ENCODE results near the gene AJUBA. TPM values are rescaled to one million over a fixed set of nuclear protein-coding genes. Genes with fewer than 3 reads are reported as not detected.
"Not testable (repeated sequence)": the region's sequence is repeated elsewhere in the genome, so short reads cannot be mapped to it uniquely, and the experiment has no call there.

The AJUBA gene
- total RNA-seq, 1 experiment from 2014 or later: 28.8 TPM

DNA sequence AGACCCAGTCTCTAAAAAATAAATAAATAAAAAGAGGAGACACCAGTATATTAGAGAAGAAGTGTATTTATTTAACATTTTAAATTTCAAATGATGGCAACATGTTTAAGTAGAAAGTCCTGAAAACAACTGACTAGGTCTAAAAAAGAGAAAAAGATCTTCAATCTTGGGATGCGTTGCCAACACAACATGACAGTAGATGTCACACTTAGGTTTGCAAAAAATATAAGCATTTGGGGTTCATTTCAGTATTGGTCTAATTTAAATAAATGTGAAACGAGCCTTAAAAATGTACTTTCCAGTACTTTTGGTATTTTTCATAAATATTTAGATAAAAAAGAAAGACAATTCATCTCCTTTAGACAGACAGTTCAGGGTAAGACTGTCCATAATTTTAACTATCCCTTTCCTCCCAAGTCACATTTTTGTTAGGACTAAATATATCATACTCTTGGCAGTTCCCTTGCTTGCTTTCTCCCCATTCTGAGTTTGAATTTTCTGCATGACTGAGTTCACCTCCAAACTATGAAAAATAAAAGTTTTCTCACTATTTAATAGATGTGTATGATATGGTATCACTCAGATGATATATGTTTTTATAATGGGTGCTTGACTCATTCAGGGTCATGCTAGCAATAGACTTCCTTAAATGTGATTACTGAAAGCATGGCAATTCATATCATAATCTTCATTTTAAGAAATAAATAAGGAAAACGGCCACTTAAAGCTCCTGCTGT is 23.3 kb upstream of the AJUBA start:
- peaks cover 28% of the 10 kb centered on the region for H3K4me1 Mint-ChIP-seq
- DNase-seq (ENCODE audit: low spot score) (no peak), ATAC-seq (no peak)
- peaks cover 9% of the 10 kb centered on the region for H3K9me3 Mint-ChIP-seq
- peak overlapping the region; percentile 91 for H3K4me3 Mint-ChIP-seq
- no peaks in the 10 kb centered on the region for H3K27me3 Mint-ChIP-seq (ENCODE audit: low read depth)
- ChIA-PET POLR2A (interaction anchor here (0.7 to 2.5 kb wide), 8 partner anchors 11 to 89 kb away, joined by 3 to 23 read pairs (median 9); partner anchors contain the start of genes ACIN1, AJUBA, C14orf119 and PRMT5), CTCF (interaction anchor here (1.4 to 3.9 kb wide), 8 partner anchors 10 to 435 kb away, joined by 4 to 75 read pairs (median 22); partner anchors contain the start of genes AJUBA and CDH24)
- H3K27ac Mint-ChIP-seq: no peak overlapping the region
- TF ChIP-seq FOXK1 (CRISPR knock-in tag; IDR thresholded peaks at IDR 0.05) (no peak), KAT7 (CRISPR knock-in tag; IDR thresholded peaks at IDR 0.05; ENCODE audit: borderline replicate concordance) (no peak), ZNF671 (CRISPR knock-in tag; IDR thresholded peaks at IDR 0.05) (no peak), ZNF263 (CRISPR knock-in tag; IDR thresholded peaks at IDR 0.05; ENCODE audit: low read depth) (no peak), NR1H2 (CRISPR knock-in tag; IDR thresholded peaks at IDR 0.05) (no peak)
- TF ChIP-seq, protein P1, sequence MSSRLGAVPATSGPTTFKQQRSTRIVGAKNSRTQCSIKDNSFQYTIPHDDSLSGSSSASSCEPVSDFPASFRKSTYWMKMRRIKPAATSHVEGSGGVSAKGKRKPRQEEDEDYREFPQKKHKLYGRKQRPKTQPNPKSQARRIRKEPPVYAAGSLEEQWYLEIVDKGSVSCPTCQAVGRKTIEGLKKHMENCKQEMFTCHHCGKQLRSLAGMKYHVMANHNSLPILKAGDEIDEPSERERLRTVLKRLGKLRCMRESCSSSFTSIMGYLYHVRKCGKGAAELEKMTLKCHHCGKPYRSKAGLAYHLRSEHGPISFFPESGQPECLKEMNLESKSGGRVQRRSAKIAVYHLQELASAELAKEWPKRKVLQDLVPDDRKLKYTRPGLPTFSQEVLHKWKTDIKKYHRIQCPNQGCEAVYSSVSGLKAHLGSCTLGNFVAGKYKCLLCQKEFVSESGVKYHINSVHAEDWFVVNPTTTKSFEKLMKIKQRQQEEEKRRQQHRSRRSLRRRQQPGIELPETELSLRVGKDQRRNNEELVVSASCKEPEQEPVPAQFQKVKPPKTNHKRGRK (CRISPR knock-in tag; IDR thresholded peaks at IDR 0.05; ENCODE audit: borderline replicate concordance): no peak
- TF ChIP-seq, protein P2, sequence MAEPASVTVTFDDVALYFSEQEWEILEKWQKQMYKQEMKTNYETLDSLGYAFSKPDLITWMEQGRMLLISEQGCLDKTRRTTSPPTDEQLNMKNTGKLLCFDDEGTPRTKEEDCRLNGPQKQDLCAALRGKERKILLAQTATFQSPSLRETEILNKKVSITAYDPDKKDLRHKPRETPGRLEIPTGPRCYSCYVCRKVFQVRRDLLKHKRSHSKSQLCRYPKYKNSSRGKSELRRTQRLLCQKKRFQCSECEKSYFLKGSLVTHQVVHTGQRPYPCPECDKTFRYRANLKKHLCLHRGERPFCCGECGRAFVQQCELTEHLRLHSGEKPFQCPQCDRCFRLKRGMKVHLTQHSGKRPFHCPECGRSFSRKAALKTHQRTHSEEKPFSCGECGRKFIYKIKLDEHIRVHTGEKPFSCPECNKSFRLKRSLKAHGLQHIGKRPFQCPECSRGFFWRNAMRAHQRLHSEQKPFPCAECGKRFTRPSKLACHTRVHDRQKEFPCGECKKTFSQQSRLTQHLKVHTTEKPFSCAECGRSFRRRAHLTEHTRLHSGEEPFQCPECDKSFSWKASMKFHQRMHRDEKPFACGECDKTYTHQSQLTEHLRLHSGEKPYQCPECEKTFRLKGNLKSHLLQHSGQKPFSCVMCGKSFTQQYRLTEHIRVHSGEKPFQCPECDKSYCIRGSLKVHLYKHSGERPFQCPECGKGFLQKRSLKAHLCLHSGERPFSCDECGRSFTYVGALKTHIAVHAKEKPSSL (CRISPR knock-in tag; conservative IDR thresholded peaks at IDR 0.05): no peak
- no peaks in the 10 kb centered on the region; the same call in 1 of the 2 replicates for H3K36me3 Mint-ChIP-seq

DNA sequence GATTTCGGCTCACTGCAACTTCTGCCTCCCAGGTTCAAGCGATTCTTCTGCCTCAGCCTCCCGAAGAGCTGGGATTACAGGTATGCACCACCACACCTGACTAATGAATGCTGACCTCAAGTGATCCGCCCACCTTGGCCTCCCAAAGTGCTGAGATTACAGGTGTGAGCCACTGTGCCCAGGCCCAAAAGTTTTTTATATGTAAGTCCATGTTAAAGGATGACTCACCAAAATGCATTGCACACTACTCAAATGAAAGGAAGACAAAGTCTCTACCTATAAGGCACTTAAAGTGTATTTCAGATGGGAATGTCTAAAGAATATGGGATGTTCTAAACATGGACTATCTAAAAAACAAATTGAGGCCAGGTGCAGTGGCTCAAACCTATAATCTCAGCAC is 21.9 kb upstream of the AJUBA start:
- CTCF ChIA-PET: interaction anchor here (1.9 kb wide), 1 partner anchor 18 kb away, joined by 8 read pairs; no protein-coding TSS in a partner anchor
- H3K4me3 Mint-ChIP-seq; H3K9me3 Mint-ChIP-seq; H3K36me3 Mint-ChIP-seq; H3K27me3 Mint-ChIP-seq (ENCODE audit: low read depth); ATAC-seq; POLR2A ChIA-PET; H3K27ac Mint-ChIP-seq; DNase-seq (ENCODE audit: low spot score): not testable (repeated sequence)
- peaks cover 22% of the 10 kb centered on the region for H3K4me1 Mint-ChIP-seq

DNA sequence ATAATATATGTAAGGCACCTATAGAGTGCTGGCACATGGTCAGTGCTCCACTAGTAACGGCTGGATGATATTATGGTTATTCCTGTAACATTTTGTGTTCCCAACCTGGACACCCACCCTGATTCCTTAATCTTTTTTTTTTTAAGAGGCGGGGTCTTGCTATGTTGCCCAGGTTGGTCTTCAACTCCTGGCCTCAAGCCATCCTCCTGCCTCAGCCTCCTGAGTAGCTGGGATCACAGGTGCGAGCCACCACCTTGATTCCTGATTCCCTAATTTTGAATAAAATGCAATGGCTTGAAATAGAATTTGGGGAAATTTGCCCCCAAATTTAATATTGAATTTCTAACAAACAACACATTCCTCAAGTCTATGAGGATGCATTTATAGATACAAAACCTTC is 20.2 kb upstream of the AJUBA start:
- POLR2A ChIA-PET: no interaction called here
- no peak overlapping the region for H3K4me3 Mint-ChIP-seq
- no peak overlapping the region for H3K27ac Mint-ChIP-seq
- DNase-seq (ENCODE audit: low spot score): no peak
- no peaks in the 10 kb centered on the region for H3K36me3 Mint-ChIP-seq
- H3K27me3 Mint-ChIP-seq (ENCODE audit: low read depth): no peaks in the 10 kb centered on the region
- no peaks in the 10 kb centered on the region for H3K9me3 Mint-ChIP-seq
- CTCF ChIA-PET: interaction anchor here (1.6 to 2.9 kb wide), 3 partner anchors 16 to 50 kb away, joined by 3 to 22 read pairs (median 6); no protein-coding TSS in a partner anchor
- peaks cover 15% of the 10 kb centered on the region for H3K4me1 Mint-ChIP-seq
- TF ChIP-seq ZNF121 (CRISPR knock-in tag; IDR thresholded peaks at IDR 0.05) (peak; percentile 58; the same call in 1 of the 2 replicates), TEAD4 (CRISPR knock-in tag; IDR thresholded peaks at IDR 0.05) (no peak)
- ATAC-seq: no peak

DNA sequence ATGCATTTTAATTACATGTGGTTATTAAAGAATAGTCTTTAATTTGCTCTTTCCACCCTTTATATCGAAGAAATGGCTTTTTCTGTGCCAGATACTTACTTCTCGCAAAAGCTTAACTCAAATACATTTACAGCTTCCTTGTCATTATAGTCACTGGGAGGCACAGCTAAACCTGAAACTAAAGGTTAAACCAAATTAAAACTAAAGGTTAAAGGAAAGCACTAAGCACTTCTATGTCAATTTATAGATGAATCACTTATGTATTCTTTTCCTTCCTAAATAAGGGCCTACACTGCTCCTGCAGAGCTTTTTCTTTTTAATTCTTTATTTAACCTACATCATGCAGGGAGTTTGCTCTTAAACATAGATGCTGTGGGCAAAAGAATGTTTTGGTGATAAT is 18.5 kb upstream of the AJUBA start:
- TF ChIP-seq, protein P3, sequence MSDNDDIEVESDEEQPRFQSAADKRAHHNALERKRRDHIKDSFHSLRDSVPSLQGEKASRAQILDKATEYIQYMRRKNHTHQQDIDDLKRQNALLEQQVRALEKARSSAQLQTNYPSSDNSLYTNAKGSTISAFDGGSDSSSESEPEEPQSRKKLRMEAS (CRISPR knock-in tag; IDR thresholded peaks at IDR 0.05): no peak
- TF ChIP-seq NR1H2 (CRISPR knock-in tag; IDR thresholded peaks at IDR 0.05): no peak
- no peak for TF ChIP-seq ZBTB21 (CRISPR knock-in tag; IDR thresholded peaks at IDR 0.05; ENCODE audit: borderline replicate concordance)
- no peak for TF ChIP-seq RELA (CRISPR knock-in tag; IDR thresholded peaks at IDR 0.05; ENCODE audit: borderline replicate concordance)
- TF ChIP-seq MXD4 (CRISPR knock-in tag; IDR thresholded peaks at IDR 0.05; ENCODE audit: borderline replicate concordance): no peak
- TF ChIP-seq, protein P4, sequence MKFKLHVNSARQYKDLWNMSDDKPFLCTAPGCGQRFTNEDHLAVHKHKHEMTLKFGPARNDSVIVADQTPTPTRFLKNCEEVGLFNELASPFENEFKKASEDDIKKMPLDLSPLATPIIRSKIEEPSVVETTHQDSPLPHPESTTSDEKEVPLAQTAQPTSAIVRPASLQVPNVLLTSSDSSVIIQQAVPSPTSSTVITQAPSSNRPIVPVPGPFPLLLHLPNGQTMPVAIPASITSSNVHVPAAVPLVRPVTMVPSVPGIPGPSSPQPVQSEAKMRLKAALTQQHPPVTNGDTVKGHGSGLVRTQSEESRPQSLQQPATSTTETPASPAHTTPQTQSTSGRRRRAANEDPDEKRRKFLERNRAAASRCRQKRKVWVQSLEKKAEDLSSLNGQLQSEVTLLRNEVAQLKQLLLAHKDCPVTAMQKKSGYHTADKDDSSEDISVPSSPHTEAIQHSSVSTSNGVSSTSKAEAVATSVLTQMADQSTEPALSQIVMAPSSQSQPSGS (CRISPR knock-in tag; IDR thresholded peaks at IDR 0.05; ENCODE audit: borderline replicate concordance, low read depth): no peak
- no peak for TF ChIP-seq ZNF416 (CRISPR knock-in tag; IDR thresholded peaks at IDR 0.05)
- TF ChIP-seq TP53 (CRISPR knock-in tag; IDR thresholded peaks at IDR 0.05): no peak
- ChIA-PET CTCF (interaction anchor here (1.1 to 2.9 kb wide), 4 partner anchors 14 to 51 kb away, joined by 3 to 22 read pairs (median 4); no protein-coding TSS in a partner anchor), POLR2A (no interaction called here)
- H3K4me3 Mint-ChIP-seq: no peak overlapping the region
- DNase-seq (ENCODE audit: low spot score) (no peak), ATAC-seq (no peak)
- H3K27me3 Mint-ChIP-seq (ENCODE audit: low read depth): no peaks in the 10 kb centered on the region
- peaks cover 2% of the 10 kb centered on the region for H3K4me1 Mint-ChIP-seq
- H3K36me3 Mint-ChIP-seq: no peaks in the 10 kb centered on the region
- no peak overlapping the region for H3K27ac Mint-ChIP-seq
- no peaks in the 10 kb centered on the region for H3K9me3 Mint-ChIP-seq

Measured in WTC11 (cell line).